Lower leg skin (tissue), 3 donors: ENCODE measurements around the gene PPP1R12B.
"Not testable (repeated sequence)": the region's sequence is repeated elsewhere in the genome, so short reads cannot be mapped to it uniquely, and the experiment has no call there.

Source experiments
- POLR2A ChIP-seq, 2 donors: fragments of 450-650 bp; IDR thresholded peaks; one replicate each; pipeline ENCODE4 v1.6.1; 2016 to 2017; ENCODE audit warnings: antibody characterized with exemption in 2 of 2, mild to moderate bottlenecking in 1 of 2, moderate library complexity in 1 of 2
- TF ChIP-seq, protein P1 (sequence below), 3 donors: fragments of 450-650 bp; IDR thresholded peaks; one replicate each; pipeline ENCODE4 v1.5.1; 2016; ENCODE audit warnings: antibody characterized with exemption in 3 of 3, mild to moderate bottlenecking in 3 of 3, moderate library complexity in 2 of 3

DNA sequence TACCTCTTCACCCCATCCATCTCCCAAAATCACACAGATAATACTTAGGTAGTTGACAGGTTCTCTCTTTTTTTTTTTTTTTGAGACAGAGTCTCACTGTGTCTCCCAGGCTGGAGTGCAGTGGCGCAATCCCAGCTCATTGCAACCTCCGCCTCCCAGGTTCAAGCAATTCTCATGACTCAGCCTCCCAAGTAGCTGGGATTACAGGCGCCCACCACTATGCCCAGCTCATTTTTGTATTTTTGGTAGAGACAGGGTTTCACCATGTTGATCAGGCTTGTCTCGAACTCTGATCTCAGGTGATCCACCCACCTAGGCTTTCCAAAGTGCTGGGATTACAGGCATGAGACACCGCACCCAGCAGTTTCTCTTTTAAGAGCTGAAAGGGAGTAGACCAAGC lies 75.8 kb downstream of the PPP1R12B start:
- TF ChIP-seq POLR2A (IDR thresholded peaks at IDR 0.05): not testable (repeated sequence)
- TF ChIP-seq, protein P1, sequence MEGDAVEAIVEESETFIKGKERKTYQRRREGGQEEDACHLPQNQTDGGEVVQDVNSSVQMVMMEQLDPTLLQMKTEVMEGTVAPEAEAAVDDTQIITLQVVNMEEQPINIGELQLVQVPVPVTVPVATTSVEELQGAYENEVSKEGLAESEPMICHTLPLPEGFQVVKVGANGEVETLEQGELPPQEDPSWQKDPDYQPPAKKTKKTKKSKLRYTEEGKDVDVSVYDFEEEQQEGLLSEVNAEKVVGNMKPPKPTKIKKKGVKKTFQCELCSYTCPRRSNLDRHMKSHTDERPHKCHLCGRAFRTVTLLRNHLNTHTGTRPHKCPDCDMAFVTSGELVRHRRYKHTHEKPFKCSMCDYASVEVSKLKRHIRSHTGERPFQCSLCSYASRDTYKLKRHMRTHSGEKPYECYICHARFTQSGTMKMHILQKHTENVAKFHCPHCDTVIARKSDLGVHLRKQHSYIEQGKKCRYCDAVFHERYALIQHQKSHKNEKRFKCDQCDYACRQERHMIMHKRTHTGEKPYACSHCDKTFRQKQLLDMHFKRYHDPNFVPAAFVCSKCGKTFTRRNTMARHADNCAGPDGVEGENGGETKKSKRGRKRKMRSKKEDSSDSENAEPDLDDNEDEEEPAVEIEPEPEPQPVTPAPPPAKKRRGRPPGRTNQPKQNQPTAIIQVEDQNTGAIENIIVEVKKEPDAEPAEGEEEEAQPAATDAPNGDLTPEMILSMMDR (IDR thresholded peaks at IDR 0.05): not testable (repeated sequence)
